HFF-Myc (cell line): ENCODE data around the gene SNED1.

ENCODE experiments used
- DNase-seq: peaks from one replicate; pipeline ENCODE4 v3.0.0-alpha.2; 2011; ENCODE audit warnings: low read depth; ENCODE audit errors: extremely low read depth
- H3K4me3 ChIP-seq: replicated peaks from 2 replicates; pipeline ENCODE4 v1.5.1; 2011; ENCODE audit warnings: low read depth, mild to moderate bottlenecking, control low read depth, low read length
- TF ChIP-seq, protein P1 (sequence below): IDR thresholded peaks from 2 replicates; pipeline ENCODE4 v1.5.1; 2012; ENCODE audit warnings: mild to moderate bottlenecking, low read depth, low read length, control low read depth; ENCODE audit errors: missing control alignments

Gene SNED1

DNA sequence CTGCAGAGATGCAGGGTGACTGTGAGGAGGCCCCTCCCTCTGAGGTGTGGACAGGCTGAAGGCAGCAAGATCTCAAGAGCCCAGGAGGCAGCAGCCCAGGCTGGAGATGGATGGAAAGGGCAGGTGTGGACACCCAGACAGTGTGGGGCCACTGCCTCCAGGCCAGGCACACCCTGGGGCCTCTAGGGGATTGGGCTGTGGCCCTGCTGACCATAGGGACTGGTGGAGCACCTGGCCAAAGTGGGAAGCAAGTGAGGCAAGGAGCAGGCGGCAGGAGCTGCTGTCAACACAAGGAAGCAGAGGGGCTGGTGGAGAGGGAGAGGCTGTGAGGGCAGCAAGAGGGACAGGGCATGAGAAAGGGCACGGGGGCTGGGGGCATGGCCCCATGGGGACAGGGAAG lies 10.8 kb downstream of the SNED1 start:
- 0 out of 2 replicates have a peak overlapping the region, but pooled peaks have one; percentile 25 for H3K4me3 ChIP-seq
- DNase-seq, result no peak
- TF ChIP-seq, protein P1, sequence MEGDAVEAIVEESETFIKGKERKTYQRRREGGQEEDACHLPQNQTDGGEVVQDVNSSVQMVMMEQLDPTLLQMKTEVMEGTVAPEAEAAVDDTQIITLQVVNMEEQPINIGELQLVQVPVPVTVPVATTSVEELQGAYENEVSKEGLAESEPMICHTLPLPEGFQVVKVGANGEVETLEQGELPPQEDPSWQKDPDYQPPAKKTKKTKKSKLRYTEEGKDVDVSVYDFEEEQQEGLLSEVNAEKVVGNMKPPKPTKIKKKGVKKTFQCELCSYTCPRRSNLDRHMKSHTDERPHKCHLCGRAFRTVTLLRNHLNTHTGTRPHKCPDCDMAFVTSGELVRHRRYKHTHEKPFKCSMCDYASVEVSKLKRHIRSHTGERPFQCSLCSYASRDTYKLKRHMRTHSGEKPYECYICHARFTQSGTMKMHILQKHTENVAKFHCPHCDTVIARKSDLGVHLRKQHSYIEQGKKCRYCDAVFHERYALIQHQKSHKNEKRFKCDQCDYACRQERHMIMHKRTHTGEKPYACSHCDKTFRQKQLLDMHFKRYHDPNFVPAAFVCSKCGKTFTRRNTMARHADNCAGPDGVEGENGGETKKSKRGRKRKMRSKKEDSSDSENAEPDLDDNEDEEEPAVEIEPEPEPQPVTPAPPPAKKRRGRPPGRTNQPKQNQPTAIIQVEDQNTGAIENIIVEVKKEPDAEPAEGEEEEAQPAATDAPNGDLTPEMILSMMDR, result no peak

DNA sequence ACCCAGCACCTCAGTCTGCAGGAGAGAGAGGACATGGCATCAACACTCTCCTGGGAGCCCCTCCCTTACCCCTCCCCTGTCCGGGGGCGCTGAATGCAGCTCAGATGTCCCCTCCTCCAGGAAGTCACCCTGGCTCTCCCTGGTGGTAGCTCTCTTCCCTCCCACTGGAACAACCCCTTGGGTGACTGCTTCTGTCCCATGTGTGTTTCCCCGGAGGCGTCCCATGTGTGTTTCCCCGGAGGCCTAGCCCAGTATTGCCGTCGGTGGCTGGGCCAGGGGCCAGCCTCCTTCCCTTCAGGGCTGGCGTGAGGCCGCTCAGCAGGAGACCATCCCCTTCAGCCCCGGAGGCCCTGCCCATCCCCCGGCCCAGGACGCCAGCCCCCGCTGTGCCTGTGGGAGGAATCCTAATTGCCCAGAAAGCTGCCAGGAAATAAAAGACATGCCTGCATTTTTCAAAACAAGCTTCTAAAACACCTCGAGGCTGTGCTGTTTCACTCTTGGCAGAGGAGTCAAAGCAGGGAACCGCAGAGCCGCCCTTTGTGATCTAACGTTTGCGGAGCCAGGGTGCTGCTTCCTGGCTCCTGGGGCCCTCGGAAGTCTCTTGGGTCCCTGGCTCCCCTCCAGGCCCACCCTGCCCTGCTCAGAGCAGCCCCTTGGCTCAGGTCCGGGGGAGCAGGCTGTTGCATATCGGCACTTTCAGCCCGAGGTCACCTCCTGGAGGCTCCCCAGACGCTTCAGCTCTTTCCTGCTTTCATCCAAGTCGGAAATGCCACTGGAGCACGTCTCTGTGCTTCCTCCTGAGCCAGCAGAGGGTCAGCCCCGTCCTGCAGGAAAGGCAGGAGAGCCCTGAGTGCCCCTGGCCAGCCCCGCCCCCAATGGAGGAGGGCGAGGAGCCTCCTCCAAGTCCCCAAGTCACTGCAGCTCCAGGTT lies 11.4 kb downstream of the SNED1 start:
- peak overlapping the region; percentile 25 for H3K4me3 ChIP-seq
- DNase-seq, result peak; percentile 71
- TF ChIP-seq, protein P1, result no peak

DNA sequence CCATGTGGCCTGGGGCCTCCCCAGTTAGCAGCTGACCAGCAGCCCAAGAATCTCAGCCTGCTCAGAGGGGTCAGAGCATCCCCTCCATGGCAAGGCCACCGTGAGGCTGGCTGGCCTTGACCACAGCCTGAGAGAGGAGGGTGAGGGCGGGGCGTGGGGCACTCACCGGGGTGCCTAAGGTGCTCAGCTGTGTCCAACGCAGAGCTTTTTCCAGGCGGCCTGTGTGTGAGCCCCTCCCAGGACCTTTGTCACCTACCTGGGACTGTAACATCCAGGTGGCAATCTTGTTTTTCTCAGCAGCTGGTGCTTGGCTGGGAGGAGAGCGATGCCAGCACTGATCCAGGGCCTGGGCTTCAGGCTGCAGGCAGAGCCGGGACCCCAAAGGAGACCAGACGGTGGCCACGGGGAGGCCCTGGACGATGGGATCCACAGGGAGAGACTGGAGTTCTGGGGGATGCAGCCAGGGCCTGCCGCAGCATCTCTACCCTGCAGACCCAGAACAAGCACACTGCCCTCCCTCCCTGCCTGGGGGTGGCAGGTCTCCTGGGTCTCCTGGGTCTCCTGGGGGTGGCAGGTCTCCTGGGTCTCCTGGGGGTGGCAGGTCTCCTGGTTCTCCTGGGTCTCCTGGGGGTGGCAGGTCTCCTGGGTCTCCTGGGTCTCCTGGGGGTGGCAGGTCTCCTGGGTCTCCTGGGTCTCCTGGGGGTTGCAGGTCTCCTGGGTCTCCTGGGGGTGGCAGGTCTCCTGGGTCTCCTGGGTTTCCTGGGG lies 12.3 kb downstream of the SNED1 start:
- no peak for DNase-seq
- TF ChIP-seq, protein P1, result no peak
- H3K4me3 ChIP-seq, result peak overlapping the region; percentile 25

DNA sequence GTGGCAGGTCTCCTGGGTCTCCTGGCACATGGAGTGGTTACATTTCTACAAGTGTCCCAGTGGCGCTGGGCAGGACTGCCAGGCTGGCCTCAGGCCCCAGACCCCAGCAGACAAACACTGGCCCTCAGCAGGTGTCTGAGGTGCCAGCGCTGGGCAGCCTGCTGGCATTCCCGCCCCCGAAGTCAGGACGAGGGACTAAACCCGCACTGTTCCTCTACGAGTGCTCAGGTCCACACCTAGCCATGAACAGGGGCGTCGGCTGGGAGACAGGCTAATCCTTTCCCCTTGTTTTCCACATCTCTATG lies 12.8 kb downstream of the SNED1 start:
- no peak overlapping the region for H3K4me3 ChIP-seq
- DNase-seq, result no peak
- TF ChIP-seq, protein P1, result no peak

DNA sequence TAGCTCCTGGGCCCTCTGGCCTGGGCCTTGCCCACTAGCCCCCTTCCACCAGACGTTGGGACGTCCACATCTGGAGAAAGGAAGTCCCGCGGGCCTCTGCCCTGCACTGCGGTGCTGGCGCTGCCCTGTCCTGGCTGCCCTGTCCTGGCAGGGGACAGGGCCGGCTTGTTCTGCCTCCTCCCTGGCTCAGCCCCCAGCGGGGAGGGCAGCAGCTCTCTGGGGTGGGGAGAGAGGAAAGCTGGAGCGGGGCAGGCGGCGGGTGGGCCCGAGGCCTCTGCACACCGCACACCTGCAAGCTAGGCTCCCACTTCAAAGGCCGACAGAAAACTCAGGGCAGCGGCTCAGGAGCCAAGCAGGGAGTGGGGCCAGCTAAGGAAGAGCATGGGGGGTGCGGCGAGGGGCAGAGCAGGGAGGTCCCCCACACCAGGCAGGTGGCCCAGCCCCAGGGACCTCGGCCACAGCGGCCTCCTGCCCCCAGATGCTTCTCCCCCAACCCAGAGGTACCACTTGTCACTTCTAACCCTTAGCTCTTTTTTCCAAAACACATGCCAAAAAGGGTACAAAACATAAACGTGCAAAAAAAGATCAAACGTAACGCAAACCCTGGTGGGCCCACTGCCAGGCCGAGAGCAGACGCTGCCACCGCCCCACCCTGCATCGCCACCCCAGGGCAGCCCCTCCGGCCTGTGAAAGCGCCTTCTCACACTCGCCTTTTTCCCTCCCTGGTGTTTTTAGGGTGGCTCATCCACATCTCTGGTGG lies 13.5 kb downstream of the SNED1 start:
- TF ChIP-seq, protein P1, result no peak
- DNase-seq, result no peak
- H3K4me3 ChIP-seq, result no peak overlapping the region

DNA sequence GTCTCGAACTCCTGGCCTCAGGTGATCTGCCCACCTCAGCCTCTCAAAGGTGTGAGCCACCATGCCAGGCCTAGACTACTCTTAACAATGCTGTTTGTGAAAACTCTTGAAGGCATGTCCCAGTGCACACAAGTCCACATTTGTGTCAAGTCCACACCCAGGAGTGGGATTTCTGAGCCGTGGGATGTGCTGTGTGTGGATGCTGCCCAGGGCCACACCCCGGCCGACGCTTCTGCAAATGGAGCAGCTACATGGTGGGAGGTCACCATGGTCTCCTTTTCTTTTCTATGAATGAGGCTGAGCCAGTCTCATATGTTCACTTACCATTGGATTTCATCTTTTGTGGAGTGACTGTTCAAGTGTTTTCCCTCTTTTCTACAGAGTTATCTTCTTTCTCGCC lies 15.8 kb downstream of the SNED1 start:
- no peak for DNase-seq
- TF ChIP-seq, protein P1, result no peak
- no peak overlapping the region for H3K4me3 ChIP-seq
